ENCODE data around the gene ELMO3.
A peak's percentile ranks its signal among the peaks of the same experiment; 100 is the strongest.

DNA sequence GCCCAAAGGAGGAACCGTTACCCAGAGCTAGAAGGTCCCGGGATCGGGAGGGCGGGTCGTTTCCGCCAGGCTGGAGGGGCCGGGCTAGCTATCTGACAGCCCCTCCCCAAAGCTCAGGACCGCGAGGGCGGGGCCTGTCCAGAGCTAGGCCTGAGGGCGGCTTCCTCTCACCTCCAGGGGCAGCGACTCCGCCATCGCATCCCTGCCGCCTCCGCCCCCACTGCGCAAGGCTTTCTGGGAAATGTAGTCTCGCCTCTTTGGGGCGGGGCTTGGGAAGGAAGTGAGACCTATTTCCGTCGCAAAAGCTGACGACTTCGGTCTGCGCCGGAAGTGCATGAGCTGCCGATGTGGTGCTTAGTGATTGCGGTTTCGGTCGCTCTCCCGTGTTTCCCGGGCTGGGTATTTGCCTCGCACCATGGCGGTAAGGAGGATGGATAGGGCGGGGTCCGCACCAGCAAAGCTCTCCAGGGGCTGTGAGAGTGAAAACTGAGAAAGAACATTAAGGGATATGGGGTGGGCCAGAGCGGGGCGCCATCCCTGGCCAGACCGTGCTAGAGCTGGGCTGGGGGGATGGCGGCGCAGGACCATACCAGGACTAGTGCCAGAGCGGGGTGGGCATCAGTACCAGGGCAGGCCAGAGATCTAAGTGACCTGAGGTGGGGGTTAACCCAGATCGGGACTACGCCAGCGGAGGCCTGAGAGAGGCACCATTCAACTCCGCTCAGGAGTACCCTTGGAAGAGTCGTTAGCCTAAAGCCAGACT, 28.1 kb downstream of the ELMO3 start, which contains the start of gene TMEM208:
- TF ChIP-seq CTCF (IDR thresholded peaks at IDR 0.05 in 4 of 5, conservative IDR thresholded peaks at IDR 0.05 in 1 of 5) = peak in 1 of 5 experiments; percentile 33
- peak; percentile 73 to 87 for TF ChIP-seq POLR2A (IDR thresholded peaks at IDR 0.05)
